22Rv1 (cell line): ENCODE results near the gene LONP1.

Experiments used
- H3K27ac ChIP-seq: fragments of 450-650 bp; 2 replicates; pipeline ENCODE4 v1.5.1; 2017
- CTCF ChIP-seq: fragments of 450-650 bp; IDR thresholded peaks from 2 replicates; pipeline ENCODE4 v1.5.1; 2017; ENCODE audit warnings: mild to moderate bottlenecking
- ZFX ChIP-seq: fragments of 450-650 bp; IDR thresholded peaks from 2 replicates; pipeline ENCODE4 v1.6.1; 2017; ENCODE audit warnings: antibody characterized with exemption, borderline replicate concordance

LONP1 gene

DNA sequence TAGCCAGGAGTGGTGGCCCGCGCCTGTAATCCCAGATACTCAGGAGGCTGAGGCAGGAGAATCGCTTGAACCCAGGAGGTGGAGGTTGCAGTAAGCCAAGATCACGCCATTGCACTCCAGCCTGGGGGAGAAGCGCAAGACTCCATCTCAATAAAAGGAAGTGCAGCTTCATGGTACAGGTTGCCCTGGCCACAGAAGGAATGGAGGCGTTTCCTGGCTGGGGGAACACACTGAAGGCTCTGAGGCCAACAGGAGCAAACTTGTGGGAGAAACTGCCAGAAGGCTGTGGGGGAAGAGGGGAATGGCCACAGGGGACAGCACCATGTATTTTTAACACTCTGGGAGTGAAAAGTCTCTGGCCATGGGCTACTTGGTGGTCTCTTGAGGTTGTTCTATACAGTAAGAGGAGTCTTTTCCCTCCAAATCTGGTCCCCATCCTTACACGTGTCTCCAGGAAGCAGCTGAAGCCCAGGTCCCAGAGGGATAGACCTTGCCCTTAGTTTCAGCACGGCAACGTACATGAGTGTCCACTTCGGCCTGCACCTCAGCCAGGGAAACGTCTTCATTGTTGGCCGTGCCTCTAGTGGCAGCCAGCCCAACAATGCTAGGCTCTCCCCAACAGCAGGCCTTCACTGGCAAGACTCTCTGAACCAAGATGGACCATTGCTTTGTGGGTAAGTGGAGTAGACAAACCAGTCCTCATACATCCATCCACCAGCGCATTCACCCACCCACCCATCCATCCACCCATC is 47.1 kb downstream of the LONP1 start:
- TF ChIP-seq ZFX (no peak), CTCF (no peak)
- no peak overlapping the region for H3K27ac ChIP-seq

- H3K27ac ChIP-seq = no peak overlapping the region
- TF ChIP-seq ZFX (no peak), CTCF (no peak)
Measured at GRCh38 chr19:5671600-5671999, 48.3 kb downstream of the LONP1 start.

GRCh38 chr19:5669212-5669611 is 50.7 kb downstream of the LONP1 start:
- no peak overlapping the region for H3K27ac ChIP-seq

DNA sequence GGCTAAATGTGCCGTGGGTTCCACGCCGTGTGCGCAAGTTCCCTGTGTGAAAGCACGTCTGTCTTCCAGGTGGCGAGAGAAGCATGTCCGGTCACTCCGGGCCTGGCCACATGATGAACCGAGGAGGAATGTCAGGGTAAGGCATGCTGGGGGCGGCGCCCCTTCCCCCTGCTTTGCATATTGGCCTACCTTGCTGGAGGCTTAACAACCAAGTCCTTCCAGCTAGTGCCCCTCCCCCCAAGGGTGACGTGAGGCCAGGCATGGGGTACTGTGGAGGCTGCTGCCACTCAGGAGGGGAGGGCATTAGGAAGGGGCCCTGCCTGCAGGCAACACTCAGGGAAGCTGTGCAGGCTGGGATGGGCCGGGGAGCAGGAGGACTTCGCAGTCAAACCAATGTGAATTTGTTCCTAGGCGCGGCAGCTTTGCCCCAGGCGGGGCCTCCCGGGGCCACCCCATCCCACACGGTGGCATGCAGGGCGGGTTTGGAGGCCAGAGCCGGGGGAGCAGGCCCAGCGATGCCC is 52.1 kb downstream of the LONP1 start:
- no peak for TF ChIP-seq ZFX
- TF ChIP-seq CTCF = no peak
- no peak overlapping the region for H3K27ac ChIP-seq

More at GRCh38 chr19:5669212-5669611, 50.7 kb downstream of the LONP1 start:
- TF ChIP-seq CTCF (no peak), ZFX (no peak)

DNA sequence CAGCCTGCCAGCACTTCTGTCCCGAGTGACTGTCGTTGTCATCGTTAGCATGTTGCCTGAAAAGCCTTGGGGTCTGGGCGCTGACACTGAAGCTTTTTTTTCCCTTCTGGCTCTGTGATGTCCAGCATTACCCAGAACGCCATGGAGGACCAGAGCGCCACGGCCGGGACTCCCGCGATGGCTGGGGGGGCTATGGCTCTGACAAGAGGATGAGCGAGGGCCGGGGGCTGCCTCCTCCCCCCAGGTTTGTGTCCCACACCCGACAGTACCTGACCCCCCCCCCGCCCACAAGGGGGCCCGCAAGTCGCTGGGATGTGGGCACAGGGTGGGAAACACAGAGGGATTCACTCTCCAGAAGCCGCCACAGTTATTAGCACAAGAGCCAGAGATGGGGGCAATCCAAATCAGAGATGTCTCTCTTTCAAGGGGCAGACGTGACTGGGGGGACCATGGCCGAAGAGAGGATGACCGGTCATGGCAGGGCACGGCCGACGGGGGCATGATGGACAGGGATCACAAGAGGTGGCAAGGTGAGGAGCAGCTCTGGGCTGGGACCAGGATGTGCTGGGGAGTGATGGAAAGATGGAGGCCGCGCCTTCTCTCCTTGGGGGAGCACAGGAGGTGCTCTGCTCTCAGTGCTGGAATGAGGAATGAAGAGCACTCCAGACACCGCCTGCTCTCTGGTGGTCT is 52.9 kb downstream of the LONP1 start:
- no peak overlapping the region for H3K27ac ChIP-seq
- TF ChIP-seq ZFX (no peak), CTCF (no peak)

DNA sequence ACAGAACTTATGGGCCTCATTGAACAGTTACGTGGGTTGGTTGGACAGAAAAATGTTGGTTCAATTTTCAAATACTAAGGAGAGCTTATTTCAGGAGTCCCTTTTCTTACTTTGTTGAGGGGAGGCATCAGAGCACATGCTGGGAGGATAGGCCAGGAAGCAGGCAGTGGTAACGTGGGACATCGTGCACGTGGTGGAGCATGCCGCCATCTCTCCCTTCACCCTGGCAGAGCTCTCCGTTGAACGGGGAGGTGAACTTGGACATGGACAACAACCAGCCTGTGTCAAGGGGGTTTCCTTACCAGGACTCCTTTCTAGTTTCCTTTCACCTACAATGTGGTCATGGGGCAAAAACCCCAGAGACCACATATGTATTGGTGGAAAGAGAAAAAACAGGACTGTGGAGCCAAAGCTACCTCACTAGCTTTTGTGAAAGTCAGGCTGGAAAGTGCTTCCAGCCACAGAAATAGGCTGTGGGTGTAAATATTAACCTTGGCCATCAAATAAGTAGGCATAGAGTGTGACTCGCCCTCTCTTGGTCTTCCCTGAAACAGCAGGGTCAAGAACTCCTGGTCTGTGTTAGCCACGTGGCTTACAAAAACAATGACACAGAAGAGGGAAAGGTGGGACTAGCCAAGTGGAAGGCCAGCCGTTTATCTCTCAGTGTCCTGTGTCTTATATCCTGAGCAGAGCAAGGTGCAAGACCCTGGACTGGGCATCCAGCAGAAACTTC is 54.0 kb downstream of the LONP1 start:
- TF ChIP-seq ZFX = no peak
- TF ChIP-seq CTCF = no peak
- H3K27ac ChIP-seq = no peak overlapping the region
